HL-60 (cell line): ENCODE results near the gene HYCC2.

ENCODE experiments used
- DNase-seq, 2 experiments: peaks; one replicate each; pipeline ENCODE4 v3.0.0-alpha.2; 2010 to 2020; ENCODE audit warnings: low read depth in 1 of 2, low spot score in 1 of 2
- H3K27ac ChIP-seq: fragments of 250-450 bp; sonication (Bioruptor Pico); replicated peaks from 2 replicates; pipeline ENCODE4 v1.5.1; 2020; ENCODE audit warnings: mild to moderate bottlenecking, moderate library complexity
- H3K27me3 ChIP-seq: fragments of 250-450 bp; sonication (Bioruptor Pico); 2 replicates; pipeline ENCODE4 v1.5.1; 2021; ENCODE audit warnings: mild to moderate bottlenecking, moderate library complexity; ENCODE audit not compliant: insufficient read depth, poor library complexity, severe bottlenecking
- H3K4me3 ChIP-seq: replicated peaks from 2 replicates; pipeline ENCODE4 v1.5.1; 2011; ENCODE audit warnings: mild to moderate bottlenecking, control low read depth, low read length; ENCODE audit not compliant: insufficient read depth
- GABPA ChIP-seq: IDR thresholded peaks from 2 replicates; pipeline ENCODE4 v1.6.1; 2012; ENCODE audit warnings: low read depth
- POLR2AphosphoS5 ChIP-seq: IDR thresholded peaks from 2 replicates; pipeline ENCODE4 v1.6.1; 2012; ENCODE audit warnings: low read depth
- SPI1 ChIP-seq: IDR thresholded peaks from 2 replicates; pipeline ENCODE4 v1.6.1; 2012; ENCODE audit warnings: low read depth, mild to moderate bottlenecking, borderline replicate concordance
- TF ChIP-seq, protein P1 (sequence below): IDR thresholded peaks from one replicate; pipeline ENCODE4 v1.5.1; 2011; ENCODE audit warnings: low read length, control low read depth, inconsistent platforms; ENCODE audit not compliant: insufficient read depth
- TF ChIP-seq, protein P2 (sequence below): IDR thresholded peaks from 2 replicates; pipeline ENCODE4 v1.6.1; 2012; ENCODE audit warnings: low read depth; ENCODE audit not compliant: insufficient replicate concordance

HYCC2 gene

DNA sequence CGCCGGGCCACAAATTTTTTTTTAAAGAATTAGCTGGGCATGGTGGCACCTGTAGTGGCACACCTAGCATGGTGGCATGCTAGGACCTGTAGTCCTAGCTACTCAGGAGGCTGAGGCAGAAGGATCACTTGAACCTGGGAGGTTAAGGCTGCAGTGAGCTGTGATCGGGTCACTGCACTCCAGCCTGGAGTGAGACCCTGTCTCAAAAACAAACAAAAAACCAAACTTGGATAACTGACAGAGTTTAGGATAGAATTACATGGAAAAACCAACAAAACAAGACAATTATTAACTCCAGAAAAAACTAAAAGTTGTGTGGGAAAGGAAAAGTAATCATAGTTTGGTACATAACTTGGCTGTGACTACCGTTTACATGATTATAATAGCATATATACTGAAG lies 42.9 kb upstream of the HYCC2 start:
- H3K27me3 ChIP-seq, result no peaks in the 10 kb centered on the region
- H3K4me3 ChIP-seq, result no peak overlapping the region
- TF ChIP-seq POLR2AphosphoS5 (no peak), GABPA (no peak), SPI1 (no peak)
- TF ChIP-seq, protein P1, sequence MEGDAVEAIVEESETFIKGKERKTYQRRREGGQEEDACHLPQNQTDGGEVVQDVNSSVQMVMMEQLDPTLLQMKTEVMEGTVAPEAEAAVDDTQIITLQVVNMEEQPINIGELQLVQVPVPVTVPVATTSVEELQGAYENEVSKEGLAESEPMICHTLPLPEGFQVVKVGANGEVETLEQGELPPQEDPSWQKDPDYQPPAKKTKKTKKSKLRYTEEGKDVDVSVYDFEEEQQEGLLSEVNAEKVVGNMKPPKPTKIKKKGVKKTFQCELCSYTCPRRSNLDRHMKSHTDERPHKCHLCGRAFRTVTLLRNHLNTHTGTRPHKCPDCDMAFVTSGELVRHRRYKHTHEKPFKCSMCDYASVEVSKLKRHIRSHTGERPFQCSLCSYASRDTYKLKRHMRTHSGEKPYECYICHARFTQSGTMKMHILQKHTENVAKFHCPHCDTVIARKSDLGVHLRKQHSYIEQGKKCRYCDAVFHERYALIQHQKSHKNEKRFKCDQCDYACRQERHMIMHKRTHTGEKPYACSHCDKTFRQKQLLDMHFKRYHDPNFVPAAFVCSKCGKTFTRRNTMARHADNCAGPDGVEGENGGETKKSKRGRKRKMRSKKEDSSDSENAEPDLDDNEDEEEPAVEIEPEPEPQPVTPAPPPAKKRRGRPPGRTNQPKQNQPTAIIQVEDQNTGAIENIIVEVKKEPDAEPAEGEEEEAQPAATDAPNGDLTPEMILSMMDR, result no peak
- TF ChIP-seq, protein P2, sequence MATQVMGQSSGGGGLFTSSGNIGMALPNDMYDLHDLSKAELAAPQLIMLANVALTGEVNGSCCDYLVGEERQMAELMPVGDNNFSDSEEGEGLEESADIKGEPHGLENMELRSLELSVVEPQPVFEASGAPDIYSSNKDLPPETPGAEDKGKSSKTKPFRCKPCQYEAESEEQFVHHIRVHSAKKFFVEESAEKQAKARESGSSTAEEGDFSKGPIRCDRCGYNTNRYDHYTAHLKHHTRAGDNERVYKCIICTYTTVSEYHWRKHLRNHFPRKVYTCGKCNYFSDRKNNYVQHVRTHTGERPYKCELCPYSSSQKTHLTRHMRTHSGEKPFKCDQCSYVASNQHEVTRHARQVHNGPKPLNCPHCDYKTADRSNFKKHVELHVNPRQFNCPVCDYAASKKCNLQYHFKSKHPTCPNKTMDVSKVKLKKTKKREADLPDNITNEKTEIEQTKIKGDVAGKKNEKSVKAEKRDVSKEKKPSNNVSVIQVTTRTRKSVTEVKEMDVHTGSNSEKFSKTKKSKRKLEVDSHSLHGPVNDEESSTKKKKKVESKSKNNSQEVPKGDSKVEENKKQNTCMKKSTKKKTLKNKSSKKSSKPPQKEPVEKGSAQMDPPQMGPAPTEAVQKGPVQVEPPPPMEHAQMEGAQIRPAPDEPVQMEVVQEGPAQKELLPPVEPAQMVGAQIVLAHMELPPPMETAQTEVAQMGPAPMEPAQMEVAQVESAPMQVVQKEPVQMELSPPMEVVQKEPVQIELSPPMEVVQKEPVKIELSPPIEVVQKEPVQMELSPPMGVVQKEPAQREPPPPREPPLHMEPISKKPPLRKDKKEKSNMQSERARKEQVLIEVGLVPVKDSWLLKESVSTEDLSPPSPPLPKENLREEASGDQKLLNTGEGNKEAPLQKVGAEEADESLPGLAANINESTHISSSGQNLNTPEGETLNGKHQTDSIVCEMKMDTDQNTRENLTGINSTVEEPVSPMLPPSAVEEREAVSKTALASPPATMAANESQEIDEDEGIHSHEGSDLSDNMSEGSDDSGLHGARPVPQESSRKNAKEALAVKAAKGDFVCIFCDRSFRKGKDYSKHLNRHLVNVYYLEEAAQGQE, result no peak
- H3K27ac ChIP-seq, result no peak overlapping the region; the same call in 1 of the 2 replicates
- no peak for DNase-seq

DNA sequence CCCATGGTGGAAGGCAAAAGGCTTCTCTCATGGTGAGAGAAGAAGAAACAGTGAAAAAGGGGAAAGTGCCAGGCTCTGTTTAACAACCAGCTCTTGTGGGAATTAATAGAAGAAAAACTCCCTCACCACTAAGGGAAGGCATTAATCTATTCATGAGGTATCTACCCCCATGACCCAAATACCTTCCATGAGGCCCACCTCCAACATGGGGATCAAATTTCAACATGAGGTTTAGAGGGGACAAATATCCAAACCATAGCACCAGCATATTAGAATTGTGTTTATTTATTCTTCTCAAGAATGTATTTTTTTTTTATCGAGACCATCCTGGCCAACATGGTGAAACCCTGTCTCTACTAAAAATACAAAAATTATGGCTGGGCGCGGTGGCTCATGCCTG lies 39.6 kb upstream of the HYCC2 start:
- no peak overlapping the region for H3K4me3 ChIP-seq
- H3K27me3 ChIP-seq, result no peaks in the 10 kb centered on the region
- H3K27ac ChIP-seq, result no peak overlapping the region
- TF ChIP-seq, protein P2, result no peak
- TF ChIP-seq, protein P1, result no peak
- TF ChIP-seq GABPA (no peak), SPI1 (no peak), POLR2AphosphoS5 (no peak)
- no peak for DNase-seq

DNA sequence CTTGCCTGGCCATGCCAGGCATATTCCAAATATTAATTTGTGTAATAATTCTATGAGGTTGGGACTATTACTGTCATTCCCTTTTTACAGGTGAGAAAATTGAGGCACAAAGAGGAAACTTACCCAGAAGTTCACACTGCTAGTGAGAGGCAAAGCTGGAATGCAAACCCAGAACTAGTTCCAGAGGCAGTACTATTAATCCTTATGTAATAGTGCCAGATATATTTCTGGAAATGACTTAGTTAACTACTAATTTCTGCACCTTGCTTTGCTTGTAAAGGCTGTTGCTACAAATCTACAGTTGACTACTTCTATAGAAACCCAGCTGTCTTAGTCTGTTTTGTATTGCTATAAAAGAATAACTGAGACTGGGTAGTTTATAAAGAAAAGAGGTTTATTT lies 39.1 kb upstream of the HYCC2 start:
- Histone ChIP-seq H3K27me3 (no peaks in the 10 kb centered on the region), H3K27ac (no peak overlapping the region), H3K4me3 (no peak overlapping the region)
- DNase-seq, result no peak
- TF ChIP-seq, protein P2, result no peak
- no peak for TF ChIP-seq GABPA
- TF ChIP-seq, protein P1, result no peak
